ENCODE measurements around the gene FARS2. TPM values are rescaled to one million over a fixed set of nuclear protein-coding genes. Genes with fewer than 3 reads are reported as not detected.
A peak's percentile ranks its signal among the peaks of the same experiment; 100 is the strongest.

The FARS2 gene
- total and polyA plus RNA-seq, 2 donors (not counting 1 experiment from before 2014, with no cell fraction given): 11.0 to 18.5 TPM

DNA sequence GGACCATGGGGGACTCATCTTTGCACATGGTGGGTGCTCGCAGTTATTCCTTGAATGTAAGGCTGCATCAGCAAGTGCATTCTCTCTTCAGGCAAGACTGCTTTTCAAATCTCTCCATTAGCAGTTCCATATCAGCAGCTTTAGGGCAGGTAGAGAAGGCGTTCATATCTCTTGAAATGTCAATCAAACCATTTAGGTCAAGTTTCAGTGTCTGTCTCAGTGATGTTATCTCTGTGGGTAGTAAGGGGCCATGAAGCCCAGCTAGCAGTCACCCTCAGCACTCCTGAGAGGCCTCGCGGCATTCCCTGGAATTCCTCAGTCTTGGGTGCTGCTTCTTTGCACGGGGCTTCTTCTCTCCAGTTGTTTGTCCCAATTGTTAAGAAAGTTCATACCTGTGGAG is 24.2 kb downstream of the FARS2 start:
- H3K4me1 ChIP-seq (ENCODE audit: control insufficient read depth, extremely low read depth, insufficient read depth, low read length): peaks cover 8% of the 10 kb centered on the region
- no peaks in the 10 kb centered on the region for H3K27me3 ChIP-seq (ENCODE audit: control insufficient read depth, insufficient read depth, low read length)
- H3K27ac ChIP-seq (ENCODE audit: insufficient read depth, low read length): no peak overlapping the region
- H3K79me2 ChIP-seq (ENCODE audit: control insufficient read depth, insufficient read depth, low read length): no peaks in the 10 kb centered on the region
- no peak overlapping the region for H2AFZ ChIP-seq (ENCODE audit: low read length)
- H3K9ac ChIP-seq (ENCODE audit: insufficient read depth, low read length): no peak overlapping the region
- H3K36me3 ChIP-seq (ENCODE audit: control insufficient read depth, insufficient read depth, low read length): no peaks in the 10 kb centered on the region
- H4K20me1 ChIP-seq (ENCODE audit: control insufficient read depth, extremely low read depth, insufficient read depth, low read length): no peaks in the 10 kb centered on the region
- no peak for DNase-seq (ENCODE audit: low read depth in 2 of 2)
- no peak overlapping the region for H3K4me2 ChIP-seq (ENCODE audit: extremely low read depth, insufficient read depth, low read length)
- H3K9me3 ChIP-seq (ENCODE audit: control insufficient read depth, insufficient read depth, low read depth, low read length): no peaks in the 10 kb centered on the region
- TF ChIP-seq, protein P1, sequence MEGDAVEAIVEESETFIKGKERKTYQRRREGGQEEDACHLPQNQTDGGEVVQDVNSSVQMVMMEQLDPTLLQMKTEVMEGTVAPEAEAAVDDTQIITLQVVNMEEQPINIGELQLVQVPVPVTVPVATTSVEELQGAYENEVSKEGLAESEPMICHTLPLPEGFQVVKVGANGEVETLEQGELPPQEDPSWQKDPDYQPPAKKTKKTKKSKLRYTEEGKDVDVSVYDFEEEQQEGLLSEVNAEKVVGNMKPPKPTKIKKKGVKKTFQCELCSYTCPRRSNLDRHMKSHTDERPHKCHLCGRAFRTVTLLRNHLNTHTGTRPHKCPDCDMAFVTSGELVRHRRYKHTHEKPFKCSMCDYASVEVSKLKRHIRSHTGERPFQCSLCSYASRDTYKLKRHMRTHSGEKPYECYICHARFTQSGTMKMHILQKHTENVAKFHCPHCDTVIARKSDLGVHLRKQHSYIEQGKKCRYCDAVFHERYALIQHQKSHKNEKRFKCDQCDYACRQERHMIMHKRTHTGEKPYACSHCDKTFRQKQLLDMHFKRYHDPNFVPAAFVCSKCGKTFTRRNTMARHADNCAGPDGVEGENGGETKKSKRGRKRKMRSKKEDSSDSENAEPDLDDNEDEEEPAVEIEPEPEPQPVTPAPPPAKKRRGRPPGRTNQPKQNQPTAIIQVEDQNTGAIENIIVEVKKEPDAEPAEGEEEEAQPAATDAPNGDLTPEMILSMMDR (conservative IDR thresholded peaks at IDR 0.05 in 1 of 2, IDR thresholded peaks at IDR 0.05 in 1 of 2; ENCODE audit: low read depth in 1 of 2, low read length in 2 of 2): no peak
- TF ChIP-seq EZH2 (IDR thresholded peaks at IDR 0.05; ENCODE audit: low read length, missing control alignments): no peak
- H3K4me3 ChIP-seq (replicated peaks in 1 of 4; ENCODE audit: control extremely low read depth in 1 of 4, insufficient read depth in 1 of 4, low read depth in 3 of 4, low read length in 4 of 4): no peak overlapping the region

DNA sequence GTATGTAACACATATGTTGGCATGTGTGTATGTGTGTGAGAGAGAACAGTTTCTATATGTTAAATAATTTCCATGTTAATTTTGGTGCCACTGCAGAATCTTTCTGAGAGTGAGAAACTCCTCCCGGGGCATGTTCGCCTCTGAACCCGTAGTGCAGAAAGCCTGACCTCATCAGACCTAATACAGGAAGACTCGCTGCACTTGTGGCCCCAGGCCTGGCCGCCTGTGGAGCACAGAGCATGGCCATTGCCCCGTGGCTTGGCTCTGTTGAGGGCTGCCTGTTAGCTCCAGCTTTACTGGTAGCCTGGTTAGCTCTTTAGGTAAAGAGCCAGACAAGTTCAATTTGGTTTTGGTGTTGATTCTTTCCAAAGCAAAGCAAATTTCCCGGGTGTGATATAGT is 25.5 kb downstream of the FARS2 start:
- no peak overlapping the region for H3K4me3 ChIP-seq (replicated peaks in 1 of 4; ENCODE audit: control extremely low read depth in 1 of 4, insufficient read depth in 1 of 4, low read depth in 3 of 4, low read length in 4 of 4)
- H4K20me1 ChIP-seq (ENCODE audit: control insufficient read depth, extremely low read depth, insufficient read depth, low read length): peaks cover 1% of the 10 kb centered on the region
- H3K4me2 ChIP-seq (ENCODE audit: extremely low read depth, insufficient read depth, low read length): no peak overlapping the region
- no peaks in the 10 kb centered on the region for H3K36me3 ChIP-seq (ENCODE audit: control insufficient read depth, insufficient read depth, low read length)
- DNase-seq (ENCODE audit: low read depth in 2 of 2): no peak
- no peak overlapping the region for H2AFZ ChIP-seq (ENCODE audit: low read length)
- H3K9me3 ChIP-seq (ENCODE audit: control insufficient read depth, insufficient read depth, low read depth, low read length): no peaks in the 10 kb centered on the region
- no peak for TF ChIP-seq EZH2 (IDR thresholded peaks at IDR 0.05; ENCODE audit: low read length, missing control alignments)
- TF ChIP-seq, protein P1 (conservative IDR thresholded peaks at IDR 0.05 in 1 of 2, IDR thresholded peaks at IDR 0.05 in 1 of 2; ENCODE audit: low read depth in 1 of 2, low read length in 2 of 2): no peak
- H3K27me3 ChIP-seq (ENCODE audit: control insufficient read depth, insufficient read depth, low read length): no peaks in the 10 kb centered on the region
- no peak overlapping the region for H3K9ac ChIP-seq (ENCODE audit: insufficient read depth, low read length)
- no peaks in the 10 kb centered on the region for H3K79me2 ChIP-seq (ENCODE audit: control insufficient read depth, insufficient read depth, low read length)
- no peak overlapping the region for H3K27ac ChIP-seq (ENCODE audit: insufficient read depth, low read length)
- H3K4me1 ChIP-seq (ENCODE audit: control insufficient read depth, extremely low read depth, insufficient read depth, low read length): peaks cover 8% of the 10 kb centered on the region

DNA sequence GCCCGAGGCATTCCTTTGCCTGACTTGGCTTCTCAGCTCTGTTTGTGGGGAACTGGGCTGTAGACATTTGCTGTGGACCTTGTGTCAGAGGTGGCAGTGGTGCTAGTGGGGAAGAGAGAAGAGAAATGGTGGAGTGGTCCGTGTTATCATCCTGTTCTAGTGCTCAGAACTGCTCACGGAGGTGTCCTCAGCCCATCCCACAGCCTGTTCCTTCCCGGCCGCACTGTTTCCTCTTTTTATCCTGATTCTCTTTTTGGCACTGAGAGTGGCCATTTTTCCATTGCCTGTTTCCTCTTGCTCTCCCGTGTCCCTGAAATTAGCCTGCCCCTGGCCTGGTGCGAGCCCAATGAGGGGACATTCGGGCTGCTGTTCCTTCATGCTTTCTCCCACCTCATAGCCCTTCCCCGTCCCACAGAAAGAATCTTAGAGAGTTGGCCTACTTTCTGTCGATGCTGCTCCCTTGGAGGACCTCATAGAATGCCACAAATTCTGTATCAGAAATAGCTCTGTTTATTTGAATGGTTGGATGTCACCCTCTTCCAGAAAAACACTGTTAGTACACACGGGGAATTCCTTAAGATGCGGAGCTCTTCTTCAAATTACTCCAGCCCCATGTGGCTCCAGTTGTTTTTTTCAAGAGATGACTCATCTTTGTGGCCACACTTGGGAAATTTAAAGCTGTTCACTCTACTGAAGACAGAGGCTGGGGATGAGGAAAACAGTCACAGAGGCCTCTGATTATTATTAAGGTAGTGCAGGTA is 26.1 kb downstream of the FARS2 start:
- Histone ChIP-seq H3K9ac (ENCODE audit: insufficient read depth, low read length) (no peak overlapping the region), H4K20me1 (ENCODE audit: control insufficient read depth, extremely low read depth, insufficient read depth, low read length) (peaks cover 1% of the 10 kb centered on the region), H3K36me3 (ENCODE audit: control insufficient read depth, insufficient read depth, low read length) (no peaks in the 10 kb centered on the region), H3K4me1 (ENCODE audit: control insufficient read depth, extremely low read depth, insufficient read depth, low read length) (peaks cover 8% of the 10 kb centered on the region), H3K9me3 (ENCODE audit: control insufficient read depth, insufficient read depth, low read depth, low read length) (no peaks in the 10 kb centered on the region), H3K4me2 (ENCODE audit: extremely low read depth, insufficient read depth, low read length) (peak overlapping the region; percentile 58), H3K4me3 (replicated peaks in 1 of 4; ENCODE audit: control extremely low read depth in 1 of 4, insufficient read depth in 1 of 4, low read depth in 3 of 4, low read length in 4 of 4) (peak overlapping the region in 1 of 4 experiments; percentile 23), H3K27ac (ENCODE audit: insufficient read depth, low read length) (no peak overlapping the region), H3K27me3 (ENCODE audit: control insufficient read depth, insufficient read depth, low read length) (no peaks in the 10 kb centered on the region), H3K79me2 (ENCODE audit: control insufficient read depth, insufficient read depth, low read length) (no peaks in the 10 kb centered on the region), H2AFZ (ENCODE audit: low read length) (peak overlapping the region; percentile 5)
- TF ChIP-seq EZH2 (IDR thresholded peaks at IDR 0.05; ENCODE audit: low read length, missing control alignments): no peak
- TF ChIP-seq, protein P1 (conservative IDR thresholded peaks at IDR 0.05 in 1 of 2, IDR thresholded peaks at IDR 0.05 in 1 of 2; ENCODE audit: low read depth in 1 of 2, low read length in 2 of 2): peak in 1 of 2 donors; percentile 17
- DNase-seq (ENCODE audit: low read depth in 2 of 2): peak; percentile 68 to 69

All from fibroblast of lung (primary cell).